ENCODE data around the gene TM7SF2. TPM values are rescaled to one million over a fixed set of nuclear protein-coding genes. Genes with fewer than 3 reads are reported as not detected.

The TM7SF2 gene
- 8.4 TPM for total RNA-seq

DNA sequence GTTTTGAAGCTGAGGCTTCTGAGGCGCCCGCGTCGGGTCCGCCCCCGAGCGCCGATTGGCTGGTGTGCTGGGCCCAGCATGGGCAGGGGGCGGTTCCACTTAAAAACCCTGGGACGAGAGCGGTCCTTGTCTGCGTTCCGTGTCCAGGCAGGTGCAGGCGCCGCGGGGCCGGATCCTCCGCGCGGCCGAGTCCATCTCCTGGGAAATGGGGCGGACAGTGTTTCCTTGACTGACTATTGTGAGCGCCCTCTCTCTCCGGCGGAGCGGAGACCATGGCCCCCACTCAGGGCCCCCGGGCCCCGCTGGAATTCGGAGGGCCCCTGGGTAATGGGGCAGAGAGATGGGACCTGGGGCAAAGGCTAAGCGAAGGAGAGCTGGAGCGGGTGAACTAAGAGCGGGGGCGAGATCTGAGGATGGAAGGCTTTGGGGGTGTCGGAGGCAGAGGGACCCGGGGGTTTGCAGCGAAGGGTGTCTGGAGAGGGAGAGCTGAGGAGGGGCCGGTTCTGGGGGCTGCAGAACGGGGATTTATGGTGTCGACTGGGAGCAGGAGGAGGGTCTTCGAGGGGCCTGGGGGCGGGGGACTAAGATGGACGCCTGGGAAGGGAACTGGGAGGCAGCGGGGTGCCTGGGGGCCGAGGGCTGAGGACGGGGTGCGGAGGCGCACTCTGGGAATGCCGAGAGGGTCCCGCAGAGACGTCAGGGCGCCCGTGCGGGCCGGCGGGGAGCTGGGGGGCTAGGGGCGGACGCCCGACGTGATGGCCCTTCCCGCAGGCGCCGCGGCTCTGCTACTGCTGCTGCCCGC is at the start of gene TM7SF2:
TM7SF2 (plus strand) TSS at position 129 of the 802 bp plus-strand sequence; CDS start at position 273, 144 bp downstream.
- Histone ChIP-seq H3K27ac (ENCODE audit: low read depth, low read length) (peak within 1 kb of the TSS; percentile 62), H3K9ac (ENCODE audit: low read depth in 1 of 3, low read length in 3 of 3) (peak within 1 kb of the TSS; percentile 72 to 86 (median 73)), H3K9me3 (ENCODE audit: control insufficient read depth in 3 of 3, low read length in 3 of 3) (no peaks in the 10 kb centered on the region), H3K4me3 (ENCODE audit: low read length in 3 of 3) (peak within 1 kb of the TSS; percentile 69 to 76 (median 72)), H3K4me1 (ENCODE audit: control insufficient read depth in 3 of 3, insufficient read depth in 3 of 3, low read length in 3 of 3) (peaks cover 34 to 61% (median 53%) of the 10 kb centered on the region in 3 donors), H3K27me3 (ENCODE audit: control insufficient read depth in 3 of 3, insufficient read depth in 3 of 3, low read length in 3 of 3) (no peaks in the 10 kb centered on the region), H3K36me3 (ENCODE audit: control insufficient read depth in 3 of 3, insufficient read depth in 3 of 3, low read length in 3 of 3) (peaks cover 26 to 32% (median 28%) of the 10 kb centered on the region in 3 donors)

GRCh38 chr11:65063532-65063931 is 48.1 kb upstream of the TM7SF2 start:
- no peaks in the 10 kb centered on the region for H3K36me3 ChIP-seq (ENCODE audit: control insufficient read depth in 3 of 3, insufficient read depth in 3 of 3, low read length in 3 of 3)
- H3K27ac ChIP-seq (ENCODE audit: low read depth, low read length): no peak overlapping the region
- no peak overlapping the region for H3K4me3 ChIP-seq (ENCODE audit: low read length in 3 of 3)
- no peaks in the 10 kb centered on the region for H3K9me3 ChIP-seq (ENCODE audit: control insufficient read depth in 3 of 3, low read length in 3 of 3)
- H3K27me3 ChIP-seq (ENCODE audit: control insufficient read depth in 3 of 3, insufficient read depth in 3 of 3, low read length in 3 of 3): no peaks in the 10 kb centered on the region
- no peaks in the 10 kb centered on the region for H3K4me1 ChIP-seq (ENCODE audit: control insufficient read depth in 3 of 3, insufficient read depth in 3 of 3, low read length in 3 of 3)
- no peak overlapping the region for H3K9ac ChIP-seq (ENCODE audit: low read depth in 1 of 3, low read length in 3 of 3)

DNA sequence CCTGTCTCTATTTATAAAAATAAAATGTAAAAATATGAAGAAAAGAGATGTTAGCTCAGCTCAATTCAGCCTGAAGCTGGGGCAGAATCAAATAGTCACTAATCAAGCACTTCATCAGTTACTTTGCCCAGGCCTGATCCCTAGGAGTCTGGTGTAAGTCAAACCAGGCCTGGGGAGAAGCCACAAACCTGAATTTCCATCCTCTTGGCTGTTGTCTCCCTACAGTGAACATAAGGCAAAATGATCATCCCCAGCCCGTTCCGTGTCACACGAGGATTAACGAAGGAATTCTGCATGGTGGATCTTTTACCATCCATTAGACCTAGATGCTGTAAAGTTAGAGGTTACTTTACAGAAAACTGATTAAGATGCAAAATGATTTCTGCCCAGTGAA is 46.8 kb upstream of the TM7SF2 start:
- no peak overlapping the region for H3K27ac ChIP-seq (ENCODE audit: low read depth, low read length)
- H3K9me3 ChIP-seq (ENCODE audit: control insufficient read depth in 3 of 3, low read length in 3 of 3): no peaks in the 10 kb centered on the region
- H3K27me3 ChIP-seq (ENCODE audit: control insufficient read depth in 3 of 3, insufficient read depth in 3 of 3, low read length in 3 of 3): no peaks in the 10 kb centered on the region
- no peaks in the 10 kb centered on the region for H3K4me1 ChIP-seq (ENCODE audit: control insufficient read depth in 3 of 3, insufficient read depth in 3 of 3, low read length in 3 of 3)
- H3K36me3 ChIP-seq (ENCODE audit: control insufficient read depth in 3 of 3, insufficient read depth in 3 of 3, low read length in 3 of 3): no peaks in the 10 kb centered on the region
- H3K4me3 ChIP-seq (ENCODE audit: low read length in 3 of 3): no peak overlapping the region
- H3K9ac ChIP-seq (ENCODE audit: low read depth in 1 of 3, low read length in 3 of 3): no peak overlapping the region

DNA sequence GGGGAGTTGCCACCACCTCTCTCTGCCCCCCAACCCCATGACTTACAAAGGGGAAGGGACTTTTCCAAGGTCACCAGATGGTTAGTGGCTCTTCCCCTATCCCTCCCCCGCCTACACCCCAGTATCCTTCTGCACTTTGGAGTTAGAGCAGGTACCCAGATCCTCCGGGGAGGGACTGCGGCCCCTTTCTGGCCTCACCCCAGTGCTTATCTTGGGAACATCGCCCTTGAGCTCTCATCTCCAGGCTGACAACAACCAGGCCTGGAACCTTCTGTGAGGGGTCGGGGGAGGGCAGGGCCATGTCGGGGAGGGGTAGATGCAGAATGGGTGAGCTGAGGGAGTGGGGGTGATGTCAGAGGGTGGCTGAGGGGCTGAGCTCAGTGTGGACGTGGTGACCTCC is 45.8 kb upstream of the TM7SF2 start:
- no peak overlapping the region for H3K4me3 ChIP-seq (ENCODE audit: low read length in 3 of 3)
- H3K36me3 ChIP-seq (ENCODE audit: control insufficient read depth in 3 of 3, insufficient read depth in 3 of 3, low read length in 3 of 3): no peaks in the 10 kb centered on the region
- no peaks in the 10 kb centered on the region for H3K9me3 ChIP-seq (ENCODE audit: control insufficient read depth in 3 of 3, low read length in 3 of 3)
- no peaks in the 10 kb centered on the region for H3K27me3 ChIP-seq (ENCODE audit: control insufficient read depth in 3 of 3, insufficient read depth in 3 of 3, low read length in 3 of 3)
- no peak overlapping the region for H3K27ac ChIP-seq (ENCODE audit: low read depth, low read length)
- H3K4me1 ChIP-seq (ENCODE audit: control insufficient read depth in 3 of 3, insufficient read depth in 3 of 3, low read length in 3 of 3): no peaks in the 10 kb centered on the region
- H3K9ac ChIP-seq (ENCODE audit: low read depth in 1 of 3, low read length in 3 of 3): no peak overlapping the region

- Histone ChIP-seq H3K36me3 (ENCODE audit: control insufficient read depth in 3 of 3, insufficient read depth in 3 of 3, low read length in 3 of 3) (no peaks in the 10 kb centered on the region), H3K27me3 (ENCODE audit: control insufficient read depth in 3 of 3, insufficient read depth in 3 of 3, low read length in 3 of 3) (no peaks in the 10 kb centered on the region), H3K4me3 (ENCODE audit: low read length in 3 of 3) (no peak overlapping the region), H3K4me1 (ENCODE audit: control insufficient read depth in 3 of 3, insufficient read depth in 3 of 3, low read length in 3 of 3) (no peaks in the 10 kb centered on the region), H3K27ac (ENCODE audit: low read depth, low read length) (no peak overlapping the region), H3K9ac (ENCODE audit: low read depth in 1 of 3, low read length in 3 of 3) (no peak overlapping the region), H3K9me3 (ENCODE audit: control insufficient read depth in 3 of 3, low read length in 3 of 3) (no peaks in the 10 kb centered on the region)
Measured at GRCh38 chr11:65066315-65066714, 45.4 kb upstream of the TM7SF2 start.

DNA sequence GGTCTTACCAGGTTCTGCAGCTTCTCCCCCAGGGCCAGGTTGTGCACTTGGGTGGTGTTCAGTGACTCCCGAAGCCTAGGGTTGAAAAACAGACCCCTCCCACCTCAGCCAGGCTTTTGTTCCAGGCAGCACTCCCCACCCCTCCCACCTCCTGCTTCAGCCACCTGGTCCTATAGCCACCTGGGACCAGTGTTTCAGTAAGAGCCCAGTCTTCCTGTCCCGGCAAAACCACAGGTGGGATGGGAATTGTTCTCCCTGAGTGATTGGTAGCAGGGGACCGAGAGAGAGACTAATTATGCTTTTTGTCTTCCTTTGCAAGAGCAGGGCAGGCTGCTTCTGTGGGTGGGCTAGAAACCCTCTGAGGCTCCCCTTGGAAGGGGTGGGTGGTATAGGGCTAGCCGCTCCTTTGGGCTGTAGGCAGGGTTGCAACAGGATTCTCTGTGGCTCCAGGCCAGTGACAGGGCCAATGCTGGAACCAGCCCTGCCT is 44.8 kb upstream of the TM7SF2 start:
- Histone ChIP-seq H3K36me3 (ENCODE audit: control insufficient read depth in 3 of 3, insufficient read depth in 3 of 3, low read length in 3 of 3) (no peaks in the 10 kb centered on the region), H3K4me3 (ENCODE audit: low read length in 3 of 3) (no peak overlapping the region), H3K27ac (ENCODE audit: low read depth, low read length) (no peak overlapping the region), H3K4me1 (ENCODE audit: control insufficient read depth in 3 of 3, insufficient read depth in 3 of 3, low read length in 3 of 3) (no peaks in the 10 kb centered on the region), H3K9me3 (ENCODE audit: control insufficient read depth in 3 of 3, low read length in 3 of 3) (no peaks in the 10 kb centered on the region), H3K27me3 (ENCODE audit: control insufficient read depth in 3 of 3, insufficient read depth in 3 of 3, low read length in 3 of 3) (no peaks in the 10 kb centered on the region), H3K9ac (ENCODE audit: low read depth in 1 of 3, low read length in 3 of 3) (no peak overlapping the region)

- no peak overlapping the region for H3K4me3 ChIP-seq (ENCODE audit: low read length in 3 of 3)
- no peak overlapping the region for H3K9ac ChIP-seq (ENCODE audit: low read depth in 1 of 3, low read length in 3 of 3)
- no peaks in the 10 kb centered on the region for H3K27me3 ChIP-seq (ENCODE audit: control insufficient read depth in 3 of 3, insufficient read depth in 3 of 3, low read length in 3 of 3)
- H3K27ac ChIP-seq (ENCODE audit: low read depth, low read length): no peak overlapping the region
- H3K4me1 ChIP-seq (ENCODE audit: control insufficient read depth in 3 of 3, insufficient read depth in 3 of 3, low read length in 3 of 3): no peaks in the 10 kb centered on the region
- no peaks in the 10 kb centered on the region for H3K36me3 ChIP-seq (ENCODE audit: control insufficient read depth in 3 of 3, insufficient read depth in 3 of 3, low read length in 3 of 3)
- no peaks in the 10 kb centered on the region for H3K9me3 ChIP-seq (ENCODE audit: control insufficient read depth in 3 of 3, low read length in 3 of 3)
Measured at GRCh38 chr11:65067446-65067845, 44.2 kb upstream of the TM7SF2 start.

DNA sequence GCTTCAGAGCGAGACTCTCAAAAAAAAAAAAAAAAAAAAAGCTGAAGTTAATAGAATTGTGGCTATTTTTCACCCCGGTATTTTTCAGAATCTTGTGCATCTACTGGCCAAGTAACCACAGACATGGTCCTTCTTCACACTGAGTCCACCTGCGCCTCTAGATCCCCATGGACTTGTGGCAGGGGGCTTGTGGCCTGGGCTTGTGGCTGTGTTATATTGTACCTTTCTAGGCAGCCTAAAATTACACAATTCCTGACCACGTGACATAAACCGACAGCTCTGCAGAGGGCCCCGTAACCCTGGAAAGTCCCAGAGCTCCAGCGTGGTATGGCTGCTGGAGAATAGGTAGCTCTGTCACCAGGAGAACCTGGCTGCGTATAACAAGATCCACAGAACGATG is 42.5 kb upstream of the TM7SF2 start:
- H3K4me3 ChIP-seq (ENCODE audit: low read length in 3 of 3): no peak overlapping the region
- H3K9ac ChIP-seq (ENCODE audit: low read depth in 1 of 3, low read length in 3 of 3): no peak overlapping the region
- no peaks in the 10 kb centered on the region for H3K36me3 ChIP-seq (ENCODE audit: control insufficient read depth in 3 of 3, insufficient read depth in 3 of 3, low read length in 3 of 3)
- H3K27ac ChIP-seq (ENCODE audit: low read depth, low read length): no peak overlapping the region
- no peaks in the 10 kb centered on the region for H3K4me1 ChIP-seq (ENCODE audit: control insufficient read depth in 3 of 3, insufficient read depth in 3 of 3, low read length in 3 of 3)
- H3K27me3 ChIP-seq (ENCODE audit: control insufficient read depth in 3 of 3, insufficient read depth in 3 of 3, low read length in 3 of 3): no peaks in the 10 kb centered on the region
- H3K9me3 ChIP-seq (ENCODE audit: control insufficient read depth in 3 of 3, low read length in 3 of 3): no peaks in the 10 kb centered on the region

DNA sequence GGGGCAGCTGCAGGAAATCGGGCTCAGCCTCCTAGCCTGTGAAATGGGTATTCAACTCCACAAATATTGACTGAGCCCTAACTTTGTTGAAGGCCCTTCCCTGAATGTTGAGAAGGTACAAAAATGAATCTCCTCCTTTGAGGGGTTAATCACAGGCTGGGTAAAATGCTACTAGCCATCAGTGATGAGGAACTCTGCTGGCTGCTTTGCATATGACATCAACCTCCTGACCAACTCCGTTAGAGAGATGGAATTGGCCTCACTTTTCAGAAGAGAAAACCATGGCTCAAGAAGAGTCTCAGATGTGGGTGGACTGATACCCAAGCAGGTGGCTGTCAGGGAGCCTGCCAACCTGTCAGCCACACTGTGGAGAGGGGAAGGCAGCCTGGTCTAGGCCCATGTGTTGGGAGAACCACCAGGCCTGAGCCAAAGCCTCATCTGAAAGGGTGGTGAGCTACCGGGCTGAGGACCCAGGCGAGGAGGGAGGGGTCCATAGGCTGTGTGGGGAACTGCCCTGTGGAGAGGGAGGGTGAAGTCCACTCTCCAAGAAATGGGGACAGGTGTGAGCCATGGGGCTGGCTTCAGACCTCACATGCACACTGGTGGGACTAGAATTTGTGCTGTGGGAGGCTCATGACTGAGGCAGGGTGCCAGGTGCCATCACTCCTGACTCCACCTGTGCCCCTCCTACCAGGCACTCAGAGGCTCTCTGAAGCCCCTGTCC is 39.6 kb upstream of the TM7SF2 start:
- H3K4me3 ChIP-seq (ENCODE audit: low read length in 3 of 3): no peak overlapping the region
- H3K36me3 ChIP-seq (ENCODE audit: control insufficient read depth in 3 of 3, insufficient read depth in 3 of 3, low read length in 3 of 3): no peaks in the 10 kb centered on the region
- H3K27me3 ChIP-seq (ENCODE audit: control insufficient read depth in 3 of 3, insufficient read depth in 3 of 3, low read length in 3 of 3): no peaks in the 10 kb centered on the region
- H3K9me3 ChIP-seq (ENCODE audit: control insufficient read depth in 3 of 3, low read length in 3 of 3): no peaks in the 10 kb centered on the region
- no peak overlapping the region for H3K27ac ChIP-seq (ENCODE audit: low read depth, low read length)
- H3K9ac ChIP-seq (ENCODE audit: low read depth in 1 of 3, low read length in 3 of 3): no peak overlapping the region
- H3K4me1 ChIP-seq (ENCODE audit: control insufficient read depth in 3 of 3, insufficient read depth in 3 of 3, low read length in 3 of 3): no peaks in the 10 kb centered on the region

GRCh38 chr11:65072631-65072966 is 39.1 kb upstream of the TM7SF2 start:
- Histone ChIP-seq H3K9me3 (ENCODE audit: control insufficient read depth in 3 of 3, low read length in 3 of 3) (no peaks in the 10 kb centered on the region), H3K9ac (ENCODE audit: low read depth in 1 of 3, low read length in 3 of 3) (no peak overlapping the region), H3K27me3 (ENCODE audit: control insufficient read depth in 3 of 3, insufficient read depth in 3 of 3, low read length in 3 of 3) (no peaks in the 10 kb centered on the region), H3K4me1 (ENCODE audit: control insufficient read depth in 3 of 3, insufficient read depth in 3 of 3, low read length in 3 of 3) (no peaks in the 10 kb centered on the region), H3K27ac (ENCODE audit: low read depth, low read length) (no peak overlapping the region), H3K4me3 (ENCODE audit: low read length in 3 of 3) (no peak overlapping the region), H3K36me3 (ENCODE audit: control insufficient read depth in 3 of 3, insufficient read depth in 3 of 3, low read length in 3 of 3) (no peaks in the 10 kb centered on the region)
